WTC11 (cell line): Measurements from ENCODE around the gene GTF3C1.

Experiments used
- CREM ChIP-seq: sonication (generic); formaldehyde crosslinking; IDR thresholded peaks from 2 replicates; pipeline ENCODE4 v1.8.1; 2022; ENCODE audit warnings: mild to moderate bottlenecking, missing genetic modification reagents, moderate library complexity
- CTCF ChIP-seq: fragments of 200-600 bp; IDR thresholded peaks from 2 replicates; pipeline ENCODE4 v1.8.0; 2022; ENCODE audit warnings: antibody characterized with exemption
- USF1 ChIP-seq: sonication (generic); formaldehyde crosslinking; IDR thresholded peaks from 2 replicates; pipeline ENCODE4 v1.8.0; 2022; ENCODE audit warnings: mild to moderate bottlenecking, missing genetic modification reagents
- ZNF425 ChIP-seq: fragments of 250-450 bp; sonication (Bioruptor Pico); conservative IDR thresholded peaks from 2 replicates; pipeline ENCODE4 v1.9.0; 2021; ENCODE audit warnings: mild to moderate bottlenecking
- TF ChIP-seq, protein P1 (sequence below): sonication (generic); formaldehyde crosslinking; IDR thresholded peaks from 2 replicates; pipeline ENCODE4 v1.8.0; 2022; ENCODE audit warnings: mild to moderate bottlenecking, missing genetic modification reagents
- TF ChIP-seq, protein P2 (sequence below): sonication (generic); formaldehyde crosslinking; IDR thresholded peaks from 2 replicates; pipeline ENCODE4 v1.8.1; 2023; ENCODE audit warnings: mild to moderate bottlenecking, missing genetic modification reagents, moderate library complexity

GRCh38 chr16:27596411-27596810 is 46.7 kb upstream of the GTF3C1 start:
- TF ChIP-seq, protein P1, sequence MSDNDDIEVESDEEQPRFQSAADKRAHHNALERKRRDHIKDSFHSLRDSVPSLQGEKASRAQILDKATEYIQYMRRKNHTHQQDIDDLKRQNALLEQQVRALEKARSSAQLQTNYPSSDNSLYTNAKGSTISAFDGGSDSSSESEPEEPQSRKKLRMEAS (CRISPR knock-in tag), result no peak
- no peak for TF ChIP-seq CREM (CRISPR knock-in tag)
- no peak for TF ChIP-seq CTCF
- no peak for TF ChIP-seq ZNF425 (CRISPR knock-in tag)
- no peak for TF ChIP-seq USF1 (CRISPR knock-in tag)
- TF ChIP-seq, protein P2, sequence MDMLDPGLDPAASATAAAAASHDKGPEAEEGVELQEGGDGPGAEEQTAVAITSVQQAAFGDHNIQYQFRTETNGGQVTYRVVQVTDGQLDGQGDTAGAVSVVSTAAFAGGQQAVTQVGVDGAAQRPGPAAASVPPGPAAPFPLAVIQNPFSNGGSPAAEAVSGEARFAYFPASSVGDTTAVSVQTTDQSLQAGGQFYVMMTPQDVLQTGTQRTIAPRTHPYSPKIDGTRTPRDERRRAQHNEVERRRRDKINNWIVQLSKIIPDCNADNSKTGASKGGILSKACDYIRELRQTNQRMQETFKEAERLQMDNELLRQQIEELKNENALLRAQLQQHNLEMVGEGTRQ (CRISPR knock-in tag), result no peak
